AG04449 (cell line): Measurements from ENCODE around the gene WFDC9.

Experiments
- CTCF ChIA-PET: fragments of 350-600 bp; formaldehyde crosslinking; extraction: SDS; loops from one replicate; lab custom pipeline; 2021; ENCODE audit warnings: antibody characterized with exemption; lab: Yijun Ruan, JAX
- POLR2A ChIA-PET: fragments of 400-600, 350-600 bp; formaldehyde crosslinking; extraction: SDS; loops from one replicate; lab custom pipeline; 2020; ENCODE audit warnings: antibody characterized with exemption, inconsistent platforms; lab: Yijun Ruan, JAX
- DNase-seq: peaks from one replicate; pipeline ENCODE4 v3.0.0-alpha.2; 2010; ENCODE audit warnings: low read depth, low spot score
- H3K4me3 ChIP-seq: 2 replicates; pipeline ENCODE4 v1.5.1; 2011; ENCODE audit warnings: low read depth, mild to moderate bottlenecking, control low read depth, low read length
- CTCF ChIP-seq: IDR thresholded peaks from one replicate; pipeline ENCODE4 v1.5.1; 2011; ENCODE audit warnings: mild to moderate bottlenecking, moderate library complexity, low read length, control low read depth, inconsistent platforms; ENCODE audit not compliant: insufficient read depth; ENCODE audit errors: missing control alignments

Gene WFDC9

GRCh38 chr20:45629496-45630100, 1.5 kb downstream of the WFDC9 start, which contains the start of gene WFDC10A:
Gene WFDC10A (plus strand): TSS chr20:45629739. CDS start chr20:45629814, 75 bp downstream.
- no peak for DNase-seq
- POLR2A ChIA-PET = no interaction called here
- CTCF ChIA-PET = interaction anchor here (1.0 to 3.4 kb wide), 4 partner anchors 9 to 142 kb away, joined by 3 to 16 read pairs (median 12); no protein-coding TSS in a partner anchor
- no peak within 1 kb of the TSS for H3K4me3 ChIP-seq
- TF ChIP-seq CTCF = peak; percentile 81

GRCh38 chr20:45626540-45626939, 4.5 kb downstream of the WFDC9 start:
- TF ChIP-seq CTCF = no peak
- no peak overlapping the region for H3K4me3 ChIP-seq
- DNase-seq = no peak
- CTCF ChIA-PET = interaction anchor here (1.0 kb wide), 2 partner anchors 10 to 19 kb away, joined by 3 read pairs; no protein-coding TSS in a partner anchor
- POLR2A ChIA-PET = no interaction called here

- ChIA-PET CTCF (interaction anchor here (1.0 kb wide), 1 partner anchor 8 kb away, joined by 3 read pairs; the partner anchor contains the start of gene WFDC10A), POLR2A (no interaction called here)
- no peak for DNase-seq
- no peak for TF ChIP-seq CTCF
- no peak overlapping the region for H3K4me3 ChIP-seq
Observed at GRCh38 chr20:45621593-45621992, 9.5 kb downstream of the WFDC9 start.

- no peak overlapping the region for H3K4me3 ChIP-seq
- POLR2A ChIA-PET = no interaction called here
- TF ChIP-seq CTCF = no peak
- CTCF ChIA-PET = interaction anchor here (1.9 to 3.1 kb wide), 2 partner anchors 11 to 154 kb away, joined by 6 to 16 read pairs; partner anchors contain the start of gene WFDC10A
- DNase-seq = no peak
Observed at GRCh38 chr20:45617591-45617990, 13.5 kb downstream of the WFDC9 start.

GRCh38 chr20:45612314-45612713, 18.8 kb downstream of the WFDC9 start:
- ChIA-PET POLR2A (no interaction called here), CTCF (interaction anchor here (0.6 kb wide), 1 partner anchor 159 kb away, joined by 4 read pairs; no protein-coding TSS in a partner anchor)
- no peak for DNase-seq
- no peak for TF ChIP-seq CTCF
- H3K4me3 ChIP-seq = no peak overlapping the region

- H3K4me3 ChIP-seq = no peak overlapping the region
- no peak for TF ChIP-seq CTCF
- POLR2A ChIA-PET = no interaction called here
- CTCF ChIA-PET = no interaction called here
- peak; percentile 44 for DNase-seq
Observed at GRCh38 chr20:45611054-45611453, 20.0 kb downstream of the WFDC9 start.
